HG02840 (cell line): ENCODE results near the gene PAPOLG.
"Not testable (repeated sequence)": the region's sequence is repeated elsewhere in the genome, so short reads cannot be mapped to it uniquely, and the experiment has no call there.

Experiments
- ATAC-seq: cut with Tn5 transposase; IDR thresholded peaks from one replicate; pipeline ENCODE4 v1.9.1; 2021; ENCODE audit warnings: mild to moderate bottlenecking, moderate library complexity, moderate number of reproducible peaks; ENCODE audit not compliant: unreplicated experiment, low FRiP score

The PAPOLG gene

DNA sequence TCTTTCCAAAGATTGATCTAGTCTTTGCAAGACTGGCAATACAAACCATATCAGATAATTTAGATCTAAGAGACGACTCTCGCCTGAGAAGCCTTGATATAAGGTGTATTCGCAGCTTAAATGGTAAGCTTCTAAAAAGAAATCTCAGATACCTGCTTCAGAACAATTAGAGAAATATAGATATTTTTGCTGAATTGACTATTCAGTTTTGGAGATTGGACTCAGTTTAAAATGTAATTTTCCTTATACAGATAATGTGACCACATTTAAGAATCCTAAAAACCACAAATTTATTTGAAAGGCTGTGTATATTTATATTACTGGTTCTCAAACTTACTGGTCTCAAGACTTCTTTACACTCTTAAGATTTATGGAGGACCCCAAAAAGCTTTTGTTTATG is 15.4 kb downstream of the PAPOLG start:
- no peak for ATAC-seq

DNA sequence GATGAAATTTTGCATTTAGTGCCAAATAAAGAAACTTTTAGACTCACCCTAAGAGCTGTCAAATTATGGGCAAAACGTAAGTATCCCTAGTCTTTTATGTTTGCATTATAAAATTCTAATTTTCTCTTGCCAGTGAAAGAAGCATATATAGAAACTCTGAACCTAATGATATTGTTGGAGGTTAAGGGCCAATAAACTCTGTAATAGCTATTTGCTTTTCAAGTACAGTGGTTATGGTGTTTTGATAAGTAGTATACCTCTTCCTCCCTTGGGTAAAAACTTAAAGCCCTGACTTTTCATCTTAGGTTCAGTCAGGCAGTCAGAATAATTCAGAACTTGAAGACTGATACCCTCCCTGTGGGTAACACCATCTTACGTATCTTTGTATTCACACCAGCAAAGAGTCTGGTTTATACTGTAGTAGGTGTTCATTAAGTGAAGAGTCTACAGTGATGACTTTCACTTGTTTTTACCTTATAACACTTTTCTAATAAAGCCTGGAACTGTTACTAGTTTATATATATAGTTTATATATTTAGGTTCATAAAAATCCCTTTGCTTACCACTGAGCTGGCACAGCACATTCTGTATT is 19.1 kb downstream of the PAPOLG start:
- no peak for ATAC-seq

DNA sequence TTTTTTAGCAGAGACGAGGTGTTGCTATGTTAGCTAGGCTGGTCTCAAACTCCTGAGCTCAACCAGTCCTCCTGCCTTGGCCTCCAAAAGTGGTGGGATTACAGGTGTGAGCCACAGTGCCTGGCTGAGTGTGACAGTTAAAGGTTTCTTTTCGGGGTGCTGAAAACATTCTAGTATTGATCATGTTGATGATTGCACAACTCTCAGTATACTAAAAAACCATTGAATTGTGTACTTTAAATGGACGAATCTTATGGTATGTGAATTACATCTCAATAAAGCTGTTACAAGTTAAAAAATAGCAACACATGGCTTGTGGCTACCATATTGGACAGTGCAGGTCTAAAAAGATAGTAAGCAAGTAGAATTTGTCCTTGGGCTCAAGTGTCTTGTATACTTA is 22.3 kb downstream of the PAPOLG start:
- ATAC-seq, result no peak

DNA sequence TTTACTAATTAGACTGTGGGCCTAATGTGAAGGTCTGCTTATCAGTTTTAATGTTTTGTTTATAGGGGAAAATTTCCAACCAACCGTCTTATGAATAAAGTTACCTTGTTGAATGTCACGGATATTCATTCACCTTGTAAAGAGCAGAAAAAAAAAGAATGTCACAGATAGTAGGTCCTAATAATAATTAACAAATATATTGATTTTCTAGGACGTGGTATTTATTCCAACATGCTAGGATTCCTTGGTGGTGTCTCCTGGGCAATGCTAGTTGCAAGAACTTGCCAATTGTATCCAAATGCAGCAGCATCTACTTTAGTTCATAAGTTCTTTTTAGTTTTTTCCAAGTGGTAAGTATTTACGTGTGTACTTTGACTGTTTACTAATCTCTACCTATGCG is 23.4 kb downstream of the PAPOLG start:
- ATAC-seq, result no peak

DNA sequence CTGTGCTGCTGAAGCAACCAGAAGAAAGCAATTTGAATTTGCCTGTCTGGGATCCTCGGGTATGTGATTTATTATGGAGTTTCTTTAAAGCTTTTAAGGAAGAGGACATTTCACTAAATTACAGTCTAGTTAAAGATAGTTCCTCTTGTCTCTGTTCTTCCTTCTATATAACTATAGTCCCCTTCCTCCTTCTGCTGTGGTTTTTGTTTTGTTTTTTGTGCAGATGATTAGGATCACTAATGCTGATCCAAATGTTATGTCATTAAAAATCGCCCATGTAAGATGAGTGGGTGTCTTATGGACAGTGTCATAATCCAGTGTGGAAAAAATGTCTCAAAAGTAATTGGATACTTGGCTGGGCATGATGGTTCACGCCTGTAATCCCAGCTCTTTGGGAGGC is 24.7 kb downstream of the PAPOLG start:
- no peak for ATAC-seq

DNA sequence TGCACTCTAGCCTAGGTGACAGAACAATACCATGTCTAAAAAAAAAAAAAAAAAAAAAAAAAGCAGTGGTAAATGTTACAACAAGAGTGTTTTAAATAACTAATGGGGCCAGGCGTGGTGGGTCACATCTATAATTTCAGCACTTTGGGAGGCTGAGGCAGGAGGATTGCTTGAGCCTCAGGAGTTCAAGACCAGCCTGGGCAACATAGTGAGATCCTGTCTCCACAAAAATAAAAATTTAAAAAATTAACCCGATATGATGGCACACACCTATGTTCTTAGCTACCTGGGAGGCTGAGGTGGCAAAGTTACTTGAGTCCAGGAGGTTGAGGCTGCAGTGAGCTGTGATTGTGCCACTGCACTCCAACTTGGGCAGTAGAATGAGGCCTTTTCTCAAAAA is 37.1 kb downstream of the PAPOLG start:
- ATAC-seq, result no peak

DNA sequence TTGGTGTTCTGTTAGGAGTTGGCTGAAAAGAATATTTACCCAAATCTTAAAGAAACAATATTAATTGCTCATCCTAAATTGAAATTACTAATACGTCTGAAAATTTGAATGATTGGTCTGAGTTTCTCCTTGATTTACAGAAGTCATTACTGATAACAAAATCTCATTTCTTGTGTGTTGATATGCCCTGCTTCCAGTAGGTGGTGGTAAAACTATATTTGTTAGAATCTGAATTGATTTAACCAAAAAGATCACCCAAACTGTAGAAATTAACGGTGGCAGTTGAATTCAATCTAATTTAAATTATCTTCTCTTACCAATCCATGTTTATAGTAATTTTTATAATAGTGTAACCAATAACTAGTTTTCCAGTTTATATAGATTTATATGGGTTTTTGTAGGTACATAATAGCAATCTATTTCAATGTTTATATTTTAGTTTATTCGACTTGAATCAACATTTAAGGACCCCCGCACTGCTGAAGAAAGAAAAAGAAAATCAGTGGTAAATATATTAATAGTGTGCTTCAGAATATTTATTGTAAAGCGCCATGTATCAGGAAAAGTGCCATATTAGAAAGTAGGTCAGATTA is 38.3 kb downstream of the PAPOLG start:
- ATAC-seq, result no peak

DNA sequence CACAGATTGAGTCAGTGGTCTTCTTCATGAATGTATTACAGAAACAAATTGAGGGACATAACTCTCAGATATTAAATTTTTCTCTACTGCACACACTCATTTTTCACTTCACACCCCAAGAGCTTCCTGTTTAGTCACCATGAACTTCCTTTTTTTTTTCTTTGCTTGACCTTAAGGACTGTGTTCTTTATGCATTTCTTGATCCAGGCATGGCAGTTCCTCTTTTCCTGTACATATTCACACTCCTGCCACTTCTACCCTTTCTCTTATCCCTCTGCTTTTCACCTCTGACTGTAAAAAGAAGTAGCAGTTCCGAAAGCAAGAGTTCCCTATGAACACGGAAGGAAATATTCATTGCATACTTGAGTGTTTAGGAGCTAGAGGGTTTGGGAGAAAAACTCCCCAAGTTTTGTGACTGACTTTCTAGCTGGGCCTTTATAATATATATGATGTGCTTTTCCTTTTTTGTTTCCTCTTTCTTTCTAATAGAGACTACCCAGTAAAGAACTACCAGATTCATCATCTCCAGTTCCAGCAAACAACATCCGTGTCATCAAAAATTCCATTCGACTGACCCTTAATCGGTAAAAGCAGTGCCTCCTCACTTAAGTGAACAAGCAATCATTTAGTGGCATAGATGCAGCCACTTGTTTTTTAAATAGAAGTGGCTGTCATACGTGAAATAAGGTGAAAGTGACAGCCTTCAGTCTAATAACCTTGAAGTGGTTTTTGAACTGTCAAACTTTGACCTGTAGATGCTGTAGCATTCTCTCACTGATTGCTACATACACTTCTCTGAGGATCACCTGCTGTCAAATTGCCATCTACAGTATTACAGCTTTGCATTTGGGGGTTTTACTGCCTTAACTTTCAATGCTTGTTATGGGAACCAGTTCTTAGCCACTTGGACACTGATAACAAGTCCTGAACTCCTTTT is 40.8 kb downstream of the PAPOLG start:
- ATAC-seq, result no peak

DNA sequence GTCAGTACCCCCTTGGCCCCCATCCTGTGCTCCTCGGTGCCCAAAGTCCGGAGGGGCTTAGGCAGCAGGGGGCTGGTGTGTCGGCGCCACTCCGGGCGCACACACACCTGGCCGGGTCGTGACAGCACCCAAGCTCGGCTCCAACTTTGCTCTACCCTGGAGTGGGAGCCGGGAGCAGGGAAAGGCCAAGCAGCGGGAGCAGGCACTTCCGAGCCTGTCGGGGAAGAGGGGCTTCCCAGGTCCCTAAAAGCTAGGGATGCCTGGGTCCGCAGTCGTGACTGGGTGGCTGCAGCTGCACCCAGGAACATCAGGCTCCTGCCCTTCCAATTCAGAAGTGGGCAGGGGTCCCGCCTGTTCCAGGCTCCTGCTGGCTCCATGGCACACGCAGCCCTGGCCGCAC is 48.4 kb downstream of the PAPOLG start:
- ATAC-seq, result no peak

DNA sequence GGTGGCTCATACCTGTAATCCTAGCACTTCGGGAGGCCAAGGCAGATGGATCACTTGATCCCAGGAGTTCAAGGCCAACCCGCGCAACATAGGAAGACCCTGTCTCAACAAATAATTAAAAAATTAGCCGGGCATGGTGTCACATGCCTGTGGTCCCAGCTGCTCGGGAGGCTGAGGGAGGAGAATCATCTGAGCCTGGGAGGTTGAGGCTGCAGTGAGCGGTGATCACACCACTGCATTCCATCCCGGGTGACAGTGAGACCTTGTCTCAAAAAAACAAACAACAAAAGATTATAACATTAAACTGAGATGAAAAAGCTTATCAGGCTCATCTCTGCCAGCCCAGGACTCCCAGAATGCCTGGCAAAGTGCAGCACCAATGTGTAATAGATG is 50.5 kb downstream of the PAPOLG start:
- no peak for ATAC-seq

DNA sequence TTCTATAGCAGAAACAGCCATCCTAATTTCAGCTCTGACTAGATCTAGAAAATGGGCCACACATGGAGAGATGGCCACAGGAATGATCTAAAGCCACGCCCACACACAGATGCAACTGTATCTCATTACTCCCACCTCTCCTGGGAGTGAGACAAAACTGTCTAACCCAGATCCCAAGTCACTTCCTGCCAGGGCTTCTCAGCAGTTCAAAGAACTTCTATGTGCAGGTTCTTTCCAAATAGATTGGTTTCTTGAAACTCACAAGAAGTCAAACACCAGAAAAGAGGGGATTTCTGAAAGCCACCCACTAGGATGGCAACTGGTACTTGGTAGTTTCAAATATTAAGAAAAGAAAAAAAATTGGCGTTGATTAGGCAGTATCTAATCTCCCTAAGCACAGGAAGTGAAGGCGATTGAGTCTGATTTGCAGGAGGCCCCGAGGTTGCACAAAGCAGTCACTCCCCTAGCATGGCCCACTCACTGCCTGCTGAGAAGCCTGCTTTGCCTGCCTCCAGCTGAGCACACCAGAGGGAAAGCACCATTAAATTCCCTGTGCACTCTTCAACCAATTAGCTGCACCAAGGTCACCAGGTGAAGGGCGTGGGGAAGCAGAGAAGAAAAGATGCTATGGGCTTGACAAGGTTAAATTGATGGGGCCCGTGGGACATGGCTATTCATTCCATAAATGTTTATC is 51.1 kb downstream of the PAPOLG start:
- ATAC-seq, result peak; percentile 88

DNA sequence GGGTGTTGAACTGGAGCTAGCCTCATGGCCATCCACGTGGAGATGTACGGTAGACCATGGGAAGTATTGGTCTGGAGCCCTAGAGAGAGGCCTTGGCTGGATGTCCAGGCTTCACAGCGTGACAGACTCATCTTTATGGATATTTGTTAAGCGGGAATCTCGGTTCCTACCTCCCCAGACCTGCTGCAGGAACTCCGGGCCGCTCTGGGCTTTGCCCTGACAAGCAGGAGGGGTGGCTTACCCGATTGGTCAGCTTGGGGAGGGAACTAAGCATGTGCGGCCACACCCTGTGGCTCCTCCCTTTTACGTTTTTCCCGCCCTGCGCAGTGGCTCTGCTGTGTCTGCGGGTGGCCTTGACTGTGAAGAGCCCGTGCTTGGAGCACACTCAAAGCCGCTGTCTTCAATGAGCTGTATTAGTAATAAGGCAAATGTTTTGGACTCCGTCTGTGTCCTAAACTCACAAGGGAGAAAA is 52.3 kb downstream of the PAPOLG start:
- no peak for ATAC-seq

DNA sequence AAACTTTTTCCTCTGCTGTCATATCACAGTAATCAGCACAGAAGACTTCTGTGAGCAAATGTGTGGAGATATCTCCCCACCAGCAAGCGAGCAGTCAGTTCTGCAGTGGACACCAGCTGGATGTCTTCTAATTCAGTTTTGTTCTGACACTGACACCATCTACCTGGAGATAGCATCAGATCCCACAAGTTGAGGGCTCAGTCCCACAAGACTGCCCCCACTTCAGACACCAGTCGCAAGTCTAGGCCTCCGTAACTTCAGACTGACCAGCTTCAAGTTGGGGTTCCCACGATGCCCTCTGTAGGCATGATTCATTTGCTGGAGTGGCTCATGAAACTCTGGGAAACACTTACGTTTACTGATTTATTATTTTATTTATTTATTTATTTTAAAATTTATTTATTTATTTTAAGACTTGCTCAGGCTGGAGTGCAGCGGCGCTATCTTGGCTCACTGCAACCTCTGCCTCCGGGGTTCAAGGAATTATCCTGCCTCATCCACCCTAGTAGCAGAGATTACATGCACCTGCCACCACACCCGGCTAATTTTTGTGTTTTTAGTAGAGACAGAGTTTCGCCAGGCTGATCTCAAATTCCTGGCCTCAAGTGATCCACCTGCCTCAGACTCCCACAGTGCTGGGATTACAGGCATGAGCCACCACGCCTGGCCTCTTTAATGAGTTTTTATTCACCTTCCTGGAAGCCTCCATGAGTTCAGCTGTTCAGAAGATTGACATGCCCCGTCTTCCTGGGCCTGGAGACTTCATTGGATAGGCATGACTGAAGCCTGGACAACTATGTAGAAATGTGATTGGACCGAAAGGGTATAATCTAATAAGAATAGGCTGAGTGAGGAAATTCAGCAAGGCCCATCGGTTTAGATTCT is 55.7 kb downstream of the PAPOLG start:
- ATAC-seq, result no peak

DNA sequence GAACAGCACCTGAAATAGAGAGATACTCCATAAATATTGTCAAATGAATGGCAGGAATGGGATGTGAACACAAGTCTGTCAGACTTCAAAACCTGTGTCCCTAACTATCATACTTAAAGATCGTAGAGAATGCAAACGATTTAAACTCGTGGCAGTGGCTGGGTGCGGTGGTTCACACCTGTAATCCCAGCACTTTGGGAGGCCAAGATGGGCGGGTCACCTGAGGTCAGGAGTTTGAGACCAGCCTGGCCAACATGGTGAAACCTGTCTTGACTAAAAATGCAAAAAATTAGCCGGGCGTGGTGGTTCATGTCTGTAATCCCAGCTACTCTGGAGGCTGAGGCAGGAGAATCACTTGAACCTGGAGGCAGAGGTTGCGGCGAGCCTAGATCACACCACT is 61.1 kb downstream of the PAPOLG start:
- not testable (repeated sequence) for ATAC-seq

DNA sequence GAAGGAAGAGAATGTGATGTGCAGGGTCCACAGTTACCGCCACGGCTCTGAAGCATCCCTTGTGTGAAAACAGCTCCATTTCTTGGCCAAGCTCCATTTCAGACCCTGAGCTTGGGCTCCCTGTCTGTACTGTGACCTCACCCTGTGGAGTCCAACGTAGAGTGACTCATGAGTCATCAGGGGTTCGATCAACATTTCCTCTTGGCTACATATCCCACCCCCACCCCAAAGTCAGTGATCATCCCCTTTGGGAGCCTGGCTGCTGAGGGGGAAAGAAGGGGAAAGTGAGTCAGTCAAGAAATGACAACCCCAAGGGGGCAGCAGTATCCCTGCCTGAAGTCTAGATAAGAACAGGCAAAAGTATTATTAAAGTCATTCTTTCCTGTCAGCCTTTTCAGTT is 62.2 kb downstream of the PAPOLG start:
- ATAC-seq, result no peak

DNA sequence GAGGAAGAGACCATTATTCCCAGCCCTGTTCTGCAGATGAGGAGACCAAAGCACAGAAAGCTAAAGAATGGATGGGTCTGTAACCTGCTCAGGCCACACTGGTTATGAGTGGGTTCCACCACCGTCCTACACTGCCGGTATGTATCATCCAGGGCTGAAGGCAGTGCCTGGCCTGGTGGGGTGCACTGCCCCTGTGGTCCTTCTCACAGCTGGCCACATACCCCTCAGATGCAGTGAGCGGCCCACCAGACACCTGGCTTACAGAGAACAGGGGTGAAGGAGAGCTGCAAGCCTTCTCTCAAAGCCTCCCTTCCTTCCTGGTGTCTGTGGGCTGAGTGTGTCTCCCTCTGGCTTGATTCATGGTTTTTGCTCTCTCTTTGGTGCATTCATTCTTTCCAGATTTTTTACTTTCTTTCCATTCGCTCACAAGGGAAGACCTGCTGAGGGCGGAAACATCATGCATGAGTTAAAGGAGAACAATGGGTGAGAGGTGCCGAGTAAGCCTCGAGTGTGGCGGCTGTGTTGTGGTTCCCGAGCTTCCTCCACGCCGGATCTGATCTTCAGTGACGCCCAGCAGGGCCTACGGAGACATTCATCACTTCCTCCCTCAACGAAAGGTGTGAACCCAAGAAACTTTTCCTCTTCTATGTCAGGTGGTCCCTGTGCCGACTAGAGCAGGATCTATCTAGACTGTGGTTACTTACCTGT is 63.2 kb downstream of the PAPOLG start:
- no peak for ATAC-seq

DNA sequence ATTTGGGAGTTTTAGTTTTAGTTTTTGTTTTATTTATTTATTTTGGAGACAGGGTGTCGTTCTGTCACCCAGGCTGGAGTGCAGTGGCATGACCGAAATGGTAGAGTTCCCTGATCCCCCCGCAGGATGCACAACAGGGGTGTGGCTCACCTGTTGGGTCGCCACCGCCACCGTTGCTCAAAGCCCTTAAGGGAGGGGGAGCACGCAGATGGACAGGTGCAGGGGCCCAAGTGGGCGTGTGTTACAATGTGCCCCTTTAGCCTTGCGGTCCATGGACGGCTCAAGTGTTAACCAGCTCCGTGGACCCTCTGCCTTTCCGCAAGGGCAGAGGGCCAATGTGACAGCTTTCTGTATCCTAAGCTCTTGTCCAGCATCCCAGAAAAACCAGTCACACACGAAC is 63.9 kb downstream of the PAPOLG start:
- ATAC-seq, result no peak

DNA sequence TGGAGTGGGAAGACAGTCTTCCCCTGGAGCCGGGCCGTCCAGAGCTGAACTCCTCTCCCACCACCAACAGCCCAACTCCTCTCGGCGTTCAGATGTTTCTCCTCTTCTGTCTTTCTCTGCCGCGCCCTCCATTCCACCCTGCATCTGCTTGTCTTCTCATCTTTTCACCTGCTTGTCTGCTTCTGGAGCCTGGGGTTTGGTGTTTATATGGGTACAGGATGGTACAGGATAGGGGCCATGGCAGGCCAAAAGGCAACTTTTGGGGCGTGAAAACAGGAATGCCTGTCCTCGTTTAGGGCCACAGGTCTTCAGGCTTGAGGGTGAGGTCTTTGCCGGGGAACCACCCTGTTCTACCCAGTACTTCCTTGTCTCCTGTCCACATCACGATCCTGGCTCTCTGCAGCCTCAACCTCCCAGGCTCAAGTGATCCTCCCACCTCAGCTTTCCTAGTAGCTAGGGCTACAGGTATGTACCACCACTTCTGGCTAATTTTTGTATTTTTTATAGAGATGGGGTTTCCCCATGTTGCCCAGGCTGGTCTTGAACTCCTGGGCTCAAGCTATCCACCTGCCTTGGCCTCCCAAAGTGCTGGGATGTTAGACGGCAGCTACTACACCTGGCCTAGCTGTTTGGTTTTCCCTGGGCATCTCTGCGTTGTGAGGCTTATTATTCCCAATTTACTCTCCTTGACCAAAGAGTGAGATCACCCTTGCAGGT is 64.5 kb downstream of the PAPOLG start:
- no peak for ATAC-seq

DNA sequence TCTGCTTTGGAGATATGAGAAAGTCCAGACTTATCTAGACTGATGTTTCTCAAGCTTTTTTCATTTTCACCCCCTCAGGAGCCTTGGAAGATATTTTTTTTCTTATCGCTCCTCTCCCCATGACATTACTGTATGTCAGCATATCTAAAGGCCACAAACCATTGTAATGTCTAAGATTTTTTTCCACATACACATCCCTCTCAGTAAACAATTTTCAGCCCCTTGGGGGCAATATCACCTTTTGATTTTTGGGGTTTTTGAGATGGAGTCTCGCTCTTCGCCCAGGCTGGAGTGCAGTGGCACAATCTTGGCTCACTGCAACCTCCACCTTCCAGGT is 65.0 kb downstream of the PAPOLG start:
- no peak for ATAC-seq
